GM12865 (cell line): ENCODE data around the gene ZNF618.

Experiments
- DNase-seq: peaks from one replicate; pipeline ENCODE4 v3.0.0; 2010; ENCODE audit warnings: low read depth
- H3K4me3 ChIP-seq: 2 replicates; pipeline ENCODE4 v1.5.1; 2011; ENCODE audit warnings: mild to moderate bottlenecking, low read depth, low read length, control low read depth
- CTCF ChIP-seq: IDR thresholded peaks from 2 replicates; pipeline ENCODE4 v1.5.1; 2011; ENCODE audit warnings: low read length, control low read depth, low read depth, inconsistent platforms; ENCODE audit not compliant: insufficient read depth; ENCODE audit errors: missing control alignments

The ZNF618 gene

GRCh38 chr9:113896713-113897112 is 20.6 kb downstream of the ZNF618 start:
- no peak overlapping the region for H3K4me3 ChIP-seq
- no peak for TF ChIP-seq CTCF
- DNase-seq, result no peak

- H3K4me3 ChIP-seq, result no peak overlapping the region
- no peak for DNase-seq
- TF ChIP-seq CTCF, result no peak
Measured at GRCh38 chr9:113898151-113898550, 22.0 kb downstream of the ZNF618 start.

GRCh38 chr9:113898596-113898995 is 22.5 kb downstream of the ZNF618 start:
- TF ChIP-seq CTCF, result no peak
- DNase-seq, result no peak
- H3K4me3 ChIP-seq, result no peak overlapping the region

- no peak for DNase-seq
- TF ChIP-seq CTCF, result no peak
- H3K4me3 ChIP-seq, result no peak overlapping the region
Measured at GRCh38 chr9:113899205-113899604, 23.1 kb downstream of the ZNF618 start.

GRCh38 chr9:113901221-113901688 is 25.1 kb downstream of the ZNF618 start:
- H3K4me3 ChIP-seq, result no peak overlapping the region
- no peak for TF ChIP-seq CTCF
- DNase-seq, result no peak

GRCh38 chr9:113903514-113904077 is 27.5 kb downstream of the ZNF618 start:
- DNase-seq, result no peak
- TF ChIP-seq CTCF, result no peak
- no peak overlapping the region for H3K4me3 ChIP-seq
